Measurements from ENCODE around the gene C1orf105.
"Not testable (repeated sequence)": the region's sequence is repeated elsewhere in the genome, so short reads cannot be mapped to it uniquely, and the experiment has no call there.

Gene C1orf105

GRCh38 chr1:172420385-172420784 is at the start of gene C1orf105:
TSS of gene C1orf105 (plus strand) at chr1:172420685. CDS start at chr1:172420886, 201 bp downstream.
- DNase-seq: no peak

- DNase-seq: not testable (repeated sequence)
Observed at GRCh38 chr1:172371646-172372045, 48.8 kb upstream of the C1orf105 start.

GRCh38 chr1:172373864-172374263 is 46.6 kb upstream of the C1orf105 start:
- peak; percentile 43 for DNase-seq

DNA sequence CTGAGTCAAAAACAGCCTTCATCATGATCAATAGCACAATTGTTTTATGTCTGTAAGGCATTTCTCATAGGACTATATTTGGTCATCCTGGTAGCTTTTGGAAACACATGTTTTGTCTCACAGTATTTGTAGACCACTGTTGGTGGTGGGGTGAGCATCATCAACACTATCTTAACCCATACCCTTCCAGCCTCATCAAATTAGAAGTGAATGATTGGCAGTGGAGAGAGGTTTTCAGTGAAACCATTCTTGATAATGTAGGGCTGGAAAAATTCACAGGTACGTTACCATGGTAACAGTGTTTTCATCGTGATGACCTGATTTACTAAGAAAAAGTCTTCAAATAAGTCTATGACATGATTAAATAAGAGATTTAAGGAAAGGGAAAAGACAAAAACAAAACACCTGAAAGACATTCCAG is 45.3 kb upstream of the C1orf105 start:
- DNase-seq: no peak

- peak; percentile 79 for DNase-seq
Observed at GRCh38 chr1:172376431-172376830, 44.1 kb upstream of the C1orf105 start.

- DNase-seq: no peak
Observed at GRCh38 chr1:172377565-172377964, 42.9 kb upstream of the C1orf105 start.

- DNase-seq: no peak
Observed at GRCh38 chr1:172378109-172378760, 42.2 kb upstream of the C1orf105 start.

DNA sequence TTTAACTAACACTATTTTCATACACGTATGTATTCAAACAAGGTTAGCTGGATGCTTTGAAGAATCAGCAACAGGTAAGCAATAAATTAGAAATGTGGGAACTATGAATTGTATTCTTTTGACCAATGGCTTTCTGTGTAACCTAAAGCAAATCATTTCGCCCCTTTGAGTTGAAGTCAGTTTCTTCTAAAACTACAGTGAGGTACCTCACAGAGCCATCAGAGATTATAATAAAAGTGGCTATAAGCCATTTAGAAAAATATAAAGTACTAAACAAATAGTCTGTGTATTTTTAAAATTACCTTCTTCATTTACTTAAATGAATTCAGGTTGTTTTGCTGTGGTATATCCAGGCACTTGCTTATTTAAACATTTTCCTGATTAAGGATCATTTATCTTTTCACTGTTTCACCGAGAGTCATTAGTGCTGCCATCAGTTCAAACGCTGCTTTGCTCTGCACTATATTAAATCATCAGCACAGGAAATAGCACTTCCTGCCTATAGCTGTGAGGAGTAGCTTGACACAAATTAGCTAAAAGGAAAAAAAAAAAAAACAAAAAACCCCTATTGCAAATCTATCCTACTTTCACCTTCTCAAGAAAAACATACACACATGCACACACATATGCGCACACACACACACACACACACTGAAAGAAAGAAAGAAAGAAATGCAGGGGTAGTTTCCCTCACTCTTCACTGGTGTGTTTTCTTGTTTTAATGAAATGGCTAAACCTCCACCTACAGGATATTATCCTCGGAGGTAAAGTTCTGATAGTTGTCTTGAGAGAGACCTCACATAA is 39.8 kb upstream of the C1orf105 start:
- DNase-seq: no peak

DNA sequence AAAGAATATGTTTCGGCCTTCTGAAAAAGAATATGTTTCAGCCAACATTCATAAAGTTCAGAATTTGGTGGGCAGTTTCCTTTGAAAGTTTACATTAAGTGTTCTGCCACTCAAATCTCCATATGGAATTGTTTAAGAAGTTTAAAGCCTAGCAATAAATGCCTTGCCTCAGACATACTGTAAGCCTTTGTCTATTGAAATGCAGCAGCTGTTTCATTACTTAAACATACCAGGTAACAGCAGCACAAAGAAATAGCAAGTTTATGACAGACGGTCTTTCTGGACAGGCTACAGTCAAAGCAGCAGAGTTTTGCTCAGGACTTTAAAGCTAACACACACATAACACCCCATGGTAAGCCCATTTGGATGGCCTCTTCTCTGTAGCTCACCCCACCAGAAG is 38.5 kb upstream of the C1orf105 start:
- DNase-seq: no peak

GRCh38 chr1:172382406-172382805 is 38.1 kb upstream of the C1orf105 start:
- no peak for DNase-seq

DNA sequence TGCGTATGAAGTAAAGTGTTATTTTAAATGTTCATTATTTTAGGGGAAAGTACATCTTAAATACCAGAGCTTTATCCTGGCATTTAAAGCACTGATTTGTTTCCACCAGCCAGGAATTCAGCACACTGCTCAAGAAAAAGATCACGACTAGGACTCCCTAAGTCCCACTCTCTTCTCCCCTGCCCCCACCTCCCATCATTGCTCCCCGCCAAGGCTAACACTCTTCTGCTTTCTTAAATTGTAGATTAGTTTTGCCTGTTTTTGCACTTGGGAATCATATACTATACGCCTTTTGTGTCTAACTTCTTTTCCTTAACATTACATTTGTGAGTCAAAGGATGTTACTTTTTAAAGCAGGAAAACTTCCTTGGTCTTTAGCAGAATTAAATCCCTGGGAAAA is 37.5 kb upstream of the C1orf105 start:
- DNase-seq: no peak

- DNase-seq: no peak
Observed at GRCh38 chr1:172383536-172383935, 36.9 kb upstream of the C1orf105 start.

- no peak for DNase-seq
Observed at GRCh38 chr1:172384656-172385055, 35.8 kb upstream of the C1orf105 start.

- no peak for DNase-seq
Observed at GRCh38 chr1:172386046-172386445, 34.4 kb upstream of the C1orf105 start.

DNA sequence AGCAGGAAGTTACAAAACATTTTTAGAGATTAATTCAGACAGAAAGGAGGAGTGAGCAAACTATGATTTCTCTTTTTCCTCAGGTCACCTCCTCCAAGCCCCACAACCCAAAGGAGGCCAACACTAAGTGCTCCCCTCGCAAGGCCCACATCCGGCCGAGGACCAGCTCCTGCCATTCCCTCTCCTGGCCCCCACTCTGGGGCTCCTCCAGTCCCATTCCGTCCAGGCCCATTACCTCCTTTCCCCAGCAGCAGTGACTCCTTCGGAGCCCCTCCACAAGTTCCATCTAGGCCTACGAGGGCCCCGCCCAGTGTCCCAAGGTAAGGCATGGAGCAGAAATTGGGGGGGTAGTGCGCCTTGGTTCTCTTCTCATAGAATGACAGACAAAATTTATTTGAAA is 32.0 kb upstream of the C1orf105 start:
- DNase-seq: no peak

GRCh38 chr1:172390301-172390682 is 30.2 kb upstream of the C1orf105 start:
- DNase-seq: no peak

GRCh38 chr1:172390683-172391551 is 29.6 kb upstream of the C1orf105 start:
- no peak for DNase-seq

- no peak for DNase-seq
Observed at GRCh38 chr1:172391976-172392375, 28.5 kb upstream of the C1orf105 start.

GRCh38 chr1:172393354-172393753 is 27.1 kb upstream of the C1orf105 start:
- DNase-seq: peak; percentile 87

DNA sequence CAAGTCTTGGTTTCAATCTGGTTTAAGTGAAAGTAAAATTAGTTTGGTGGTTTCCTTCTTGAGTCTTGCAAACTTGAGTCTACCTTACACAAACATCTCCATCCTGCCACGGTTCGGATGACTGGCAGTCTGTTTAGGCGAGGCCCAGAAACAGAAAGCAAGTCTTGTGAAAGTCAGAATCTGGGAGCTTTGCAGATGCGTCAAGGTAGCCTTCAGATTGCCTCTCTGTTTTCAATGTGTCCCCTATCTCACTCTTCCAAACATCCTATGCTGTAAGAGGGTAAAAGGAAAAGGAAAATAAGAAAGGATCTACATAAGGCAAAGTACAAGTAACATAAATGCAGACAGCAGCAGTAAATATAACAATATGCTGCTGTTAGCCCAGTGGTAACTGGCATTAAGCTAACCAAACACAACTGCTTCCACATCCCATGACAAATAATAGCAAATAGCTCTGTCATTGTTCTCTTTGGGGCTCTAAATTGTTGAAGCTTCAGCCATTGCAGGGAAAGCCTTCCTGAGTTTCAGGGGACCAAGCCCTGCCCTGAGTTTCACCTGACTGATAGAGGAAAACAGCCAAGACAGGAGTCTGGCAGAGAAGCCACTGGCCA is 26.2 kb upstream of the C1orf105 start:
- peak; percentile 90 for DNase-seq

DNA sequence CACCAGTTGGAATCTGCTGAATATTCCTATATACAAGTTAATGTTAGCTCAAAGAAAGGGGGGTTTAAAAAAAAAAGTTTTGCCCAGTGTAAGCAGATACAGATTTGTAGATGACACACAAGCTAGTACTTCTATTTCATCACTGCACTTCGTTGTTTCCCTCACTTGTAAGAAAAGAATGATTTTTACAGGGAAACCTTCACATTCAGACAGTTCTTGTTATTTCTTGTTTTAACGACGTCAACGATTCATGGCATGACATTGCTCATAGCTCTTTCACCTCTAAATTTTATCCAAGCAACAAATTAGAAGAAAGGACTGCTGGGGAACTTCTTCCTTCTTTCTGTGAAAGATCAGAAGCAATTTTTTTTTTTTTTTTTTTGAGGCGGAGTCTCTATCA is 25.7 kb upstream of the C1orf105 start:
- DNase-seq: no peak

- no peak for DNase-seq
Observed at GRCh38 chr1:172395576-172395975, 24.9 kb upstream of the C1orf105 start.

GRCh38 chr1:172397221-172397620 is 23.3 kb upstream of the C1orf105 start:
- no peak for DNase-seq
